A549 treated with AZD9567 at 1 μM for 4 hours (cell line): ENCODE measurements around the gene PPP2R3A. TPM values are rescaled to one million over a fixed set of nuclear protein-coding genes. Genes with fewer than 3 reads are reported as not detected.

Source experiments
- total RNA-seq: library from RNA; stranded (reverse); fragments of 200-300 nt; extraction: Qiagen RNA extraction; gene quantifications from 5 replicates; pipeline ENCODE4 v1.2.3, GENCODE V29; 2022; ENCODE audit not compliant: insufficient read depth

The PPP2R3A gene, protein sequence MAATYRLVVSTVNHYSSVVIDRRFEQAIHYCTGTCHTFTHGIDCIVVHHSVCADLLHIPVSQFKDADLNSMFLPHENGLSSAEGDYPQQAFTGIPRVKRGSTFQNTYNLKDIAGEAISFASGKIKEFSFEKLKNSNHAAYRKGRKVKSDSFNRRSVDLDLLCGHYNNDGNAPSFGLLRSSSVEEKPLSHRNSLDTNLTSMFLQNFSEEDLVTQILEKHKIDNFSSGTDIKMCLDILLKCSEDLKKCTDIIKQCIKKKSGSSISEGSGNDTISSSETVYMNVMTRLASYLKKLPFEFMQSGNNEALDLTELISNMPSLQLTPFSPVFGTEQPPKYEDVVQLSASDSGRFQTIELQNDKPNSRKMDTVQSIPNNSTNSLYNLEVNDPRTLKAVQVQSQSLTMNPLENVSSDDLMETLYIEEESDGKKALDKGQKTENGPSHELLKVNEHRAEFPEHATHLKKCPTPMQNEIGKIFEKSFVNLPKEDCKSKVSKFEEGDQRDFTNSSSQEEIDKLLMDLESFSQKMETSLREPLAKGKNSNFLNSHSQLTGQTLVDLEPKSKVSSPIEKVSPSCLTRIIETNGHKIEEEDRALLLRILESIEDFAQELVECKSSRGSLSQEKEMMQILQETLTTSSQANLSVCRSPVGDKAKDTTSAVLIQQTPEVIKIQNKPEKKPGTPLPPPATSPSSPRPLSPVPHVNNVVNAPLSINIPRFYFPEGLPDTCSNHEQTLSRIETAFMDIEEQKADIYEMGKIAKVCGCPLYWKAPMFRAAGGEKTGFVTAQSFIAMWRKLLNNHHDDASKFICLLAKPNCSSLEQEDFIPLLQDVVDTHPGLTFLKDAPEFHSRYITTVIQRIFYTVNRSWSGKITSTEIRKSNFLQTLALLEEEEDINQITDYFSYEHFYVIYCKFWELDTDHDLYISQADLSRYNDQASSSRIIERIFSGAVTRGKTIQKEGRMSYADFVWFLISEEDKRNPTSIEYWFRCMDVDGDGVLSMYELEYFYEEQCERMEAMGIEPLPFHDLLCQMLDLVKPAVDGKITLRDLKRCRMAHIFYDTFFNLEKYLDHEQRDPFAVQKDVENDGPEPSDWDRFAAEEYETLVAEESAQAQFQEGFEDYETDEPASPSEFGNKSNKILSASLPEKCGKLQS (N-terminal part only)
- total RNA-seq = 1.5 to 4.2 TPM (median 2.1 TPM) in 5 replicates

DNA sequence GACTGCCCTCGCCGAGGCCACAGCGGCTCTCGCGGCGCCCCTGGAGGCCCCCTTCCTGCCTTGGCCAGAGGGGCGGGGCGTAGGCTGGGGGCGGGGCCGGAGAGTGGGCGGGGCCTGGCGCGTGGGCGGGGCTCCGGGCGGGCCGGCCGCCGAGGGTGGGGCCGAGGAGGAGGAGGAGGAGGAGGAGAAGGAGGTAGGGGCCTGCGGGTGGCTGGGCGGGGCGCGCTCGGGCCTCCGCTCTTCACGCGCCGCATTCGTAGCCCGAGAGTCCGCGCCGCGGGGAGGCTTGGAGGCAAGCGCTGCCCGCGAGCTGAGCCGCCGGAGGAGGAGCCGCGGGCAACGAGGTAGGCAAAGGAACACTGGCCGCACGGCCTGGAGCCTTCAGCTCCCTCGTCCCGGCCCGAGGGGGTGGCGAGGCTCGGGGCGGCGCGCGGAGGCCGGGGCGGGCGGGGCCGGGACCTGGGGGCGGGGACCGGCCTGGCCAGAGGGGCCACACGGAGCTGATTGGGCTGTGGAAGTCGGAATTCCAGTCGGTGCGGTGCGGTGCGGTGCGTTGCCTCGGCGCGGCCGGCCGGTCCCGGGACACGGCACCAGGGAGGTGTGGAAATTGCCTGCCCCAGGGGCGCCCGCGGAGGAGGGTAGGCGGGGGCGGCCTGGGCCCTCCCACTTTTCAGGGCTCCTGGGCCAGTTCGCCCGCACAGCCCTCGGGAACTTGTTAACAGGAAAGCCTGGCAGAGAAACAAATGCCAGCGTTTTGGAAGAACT lies at the start of gene PPP2R3A:
TSS of gene PPP2R3A (plus strand) at position 223 of the 765 bp plus-strand sequence. CDS start 35,771 bp downstream, outside the sequence.

DNA sequence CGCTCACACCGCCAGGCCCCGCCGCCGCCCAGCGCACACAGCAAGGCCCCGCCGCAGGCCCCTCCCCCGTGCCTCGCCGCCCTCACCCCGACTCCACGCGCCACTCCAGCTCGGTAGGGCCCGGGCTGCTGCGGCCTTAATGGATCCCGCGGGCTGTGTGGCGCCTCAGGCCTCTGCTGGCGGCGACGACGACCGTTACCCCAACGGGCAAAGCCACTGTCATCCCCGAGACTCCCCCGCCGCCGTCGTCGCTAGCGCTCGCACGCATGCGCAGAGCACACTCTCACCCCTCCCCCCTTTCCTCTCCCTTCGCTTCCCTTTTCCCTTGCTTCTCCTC lies 230.5 kb downstream of the PPP2R3A start, which contains the start of gene MSL2:
TSS of gene MSL2 (minus strand) at position 272 of the 337 bp plus-strand sequence. CDS start 1,222 bp downstream, outside the sequence.

Other genes starting within 250 kb of the PPP2R3A start
- gene MSL2, start 230.6 kb downstream of the PPP2R3A start, total RNA-seq = 6.2 to 8.2 TPM (median 6.6 TPM) in 5 replicates